Left lung (tissue), 10 donors: ENCODE measurements around the gene ANKS4B. TPM values are rescaled to one million over a fixed set of nuclear protein-coding genes. Genes with fewer than 3 reads are reported as not detected.

ENCODE experiments used
- ATAC-seq: fragments of 200-7000 bp; cut with Tn5 transposase; one replicate; pipeline ENCODE4 v1.9.1; 2020; ENCODE audit warnings: moderate library complexity
- DNase-seq, 4 donors: peaks; one replicate each; pipeline ENCODE4 v3.0.0-alpha.2; 2013 to 2020
- H3K27ac ChIP-seq, 2 donors: fragments of 200-600 bp; sonication (generic) in 1 of 2; one replicate each; pipeline versions ENCODE4 v1.5.0 to v1.8.0; 2020 to 2021
- H3K27me3 ChIP-seq, 2 donors: fragments of 200-600 bp; sonication (generic) in 1 of 2; one replicate each; pipeline versions ENCODE4 v1.5.0 to v1.8.0; 2020 to 2021
- H3K36me3 ChIP-seq, 2 donors: fragments of 200-600 bp; sonication (generic) in 1 of 2; one replicate each; pipeline versions ENCODE4 v1.5.0 to v1.8.0; 2020 to 2021
- H3K4me1 ChIP-seq, 2 donors: fragments of 200-600 bp; one replicate each; pipeline ENCODE4 v1.8.0; 2021
- H3K4me3 ChIP-seq, 2 donors: fragments of 200-600 bp; sonication (generic) in 1 of 2; one replicate each; pipeline versions ENCODE4 v1.5.0 to v1.8.0; 2020 to 2021; ENCODE audit warnings: mild to moderate bottlenecking in 1 of 2
- H3K9me3 ChIP-seq, 2 donors: fragments of 200-600 bp; sonication (generic) in 1 of 2; one replicate each; pipeline versions ENCODE4 v1.5.0 to v1.8.0; 2020 to 2021
- CTCF ChIP-seq, 2 donors: fragments of 200-600 bp; sonication (generic) in 1 of 2; IDR thresholded peaks; one replicate each; pipeline versions ENCODE4 v1.5.0 to v1.8.0; 2021; ENCODE audit warnings: antibody characterized with exemption in 2 of 2
- intact Hi-C, 2 donors: fragments of 100-400 bp; cut with DNase I; formaldehyde crosslinking; loops; one replicate each; pipeline versions ENCODE4 v1.11.2 to v1.14.2; 2022
- polyA plus RNA-seq, 6 donors: library from polyadenylated mRNA; unstranded; fragments of 120-200 nt; gene quantifications; one replicate each; pipeline ENCODE4 v1.2.1, GENCODE V29; 2013; ENCODE audit not compliant: insufficient read length in 6 of 6
- total RNA-seq, 2 donors: library from RNA; stranded (reverse); fragmentation: NEBNext Ultra II Directional; extraction: Animal tissue kit (Norgen Biotek cat#: 25700); gene quantifications; one replicate each; pipeline ENCODE4 v1.2.1, GENCODE V29; 2021
- donor health status: DM: no; HTN: yes; CAD: no.
- donor health status: DM: no; HTN: no; CAD: no.

Gene ANKS4B
- total and polyA plus RNA-seq, 8 donors = 0.07 to 0.18 (median 0.10) TPM; not detected in 2

- Histone ChIP-seq H3K9me3 (no peaks in the 10 kb centered on the region), H3K27me3 (no peaks in the 10 kb centered on the region), H3K36me3 (peaks cover 0 to 13% of the 10 kb centered on the region in 2 donors), H3K4me1 (peaks cover 0 to 5% of the 10 kb centered on the region in 2 donors), H3K27ac (no peak overlapping the region), H3K4me3 (no peak overlapping the region)
- TF ChIP-seq CTCF (IDR thresholded peaks at IDR 0.05) = no peak
- ATAC-seq (no peak), DNase-seq (no peak)
- intact Hi-C loops = loop anchor here in 1 of 2 donors (10.0 kb wide), 1 partner anchor 108 kb away; no protein-coding TSS in a partner anchor
Measured at GRCh38 chr16:21186326-21186691, 47.2 kb upstream of the ANKS4B start.

GRCh38 chr16:21189311-21189710, 44.2 kb upstream of the ANKS4B start:
- TF ChIP-seq CTCF (IDR thresholded peaks at IDR 0.05) = no peak
- H3K27me3 ChIP-seq = no peaks in the 10 kb centered on the region
- intact Hi-C loops = loop anchor here in 1 of 2 donors (10.0 kb wide), 1 partner anchor 105 kb away; no protein-coding TSS in a partner anchor
- peaks cover 0 to 5% of the 10 kb centered on the region in 2 donors for H3K4me1 ChIP-seq
- H3K9me3 ChIP-seq = peaks cover 0 to 3% of the 10 kb centered on the region in 2 donors
- DNase-seq (no peak), ATAC-seq (no peak)
- H3K36me3 ChIP-seq = no peaks in the 10 kb centered on the region
- H3K4me3 ChIP-seq = no peak overlapping the region
- H3K27ac ChIP-seq = no peak overlapping the region

GRCh38 chr16:21190013-21190412, 43.5 kb upstream of the ANKS4B start:
- Histone ChIP-seq H3K4me3 (no peak overlapping the region), H3K27me3 (no peaks in the 10 kb centered on the region), H3K9me3 (peaks cover 0 to 3% of the 10 kb centered on the region in 2 donors), H3K36me3 (no peaks in the 10 kb centered on the region), H3K4me1 (peaks cover 0 to 5% of the 10 kb centered on the region in 2 donors), H3K27ac (no peak overlapping the region)
- ATAC-seq (no peak), DNase-seq (no peak)
- intact Hi-C loops = no loop called here
- TF ChIP-seq CTCF (IDR thresholded peaks at IDR 0.05) = no peak

- no peak overlapping the region for H3K4me3 ChIP-seq
- TF ChIP-seq CTCF (IDR thresholded peaks at IDR 0.05) = no peak
- intact Hi-C loops = no loop called here
- peaks cover 0 to 4% of the 10 kb centered on the region in 2 donors for H3K27me3 ChIP-seq
- no peak overlapping the region for H3K27ac ChIP-seq
- H3K36me3 ChIP-seq = no peaks in the 10 kb centered on the region
- peaks cover 0 to 5% of the 10 kb centered on the region in 2 donors for H3K4me1 ChIP-seq
- peaks cover 0 to 3% of the 10 kb centered on the region in 2 donors for H3K9me3 ChIP-seq
- ATAC-seq (no peak), DNase-seq (no peak)
Measured at GRCh38 chr16:21190599-21190998, 42.9 kb upstream of the ANKS4B start.

GRCh38 chr16:21192991-21193390, 40.5 kb upstream of the ANKS4B start:
- intact Hi-C loops = no loop called here

More at GRCh38 chr16:21192991-21193390, 40.5 kb upstream of the ANKS4B start:
- no peak for TF ChIP-seq CTCF (IDR thresholded peaks at IDR 0.05)
- Histone ChIP-seq H3K27me3 (peaks cover 0 to 7% of the 10 kb centered on the region in 2 donors), H3K4me3 (no peak overlapping the region), H3K4me1 (peaks cover 0 to 5% of the 10 kb centered on the region in 2 donors), H3K9me3 (peaks cover 0 to 3% of the 10 kb centered on the region in 2 donors), H3K27ac (no peak overlapping the region), H3K36me3 (no peaks in the 10 kb centered on the region)
- DNase-seq (no peak), ATAC-seq (no peak)
